HepG2 (cell line): ENCODE data around the gene PAQR7. TPM values are rescaled to one million over a fixed set of nuclear protein-coding genes. Genes with fewer than 3 reads are reported as not detected.

ENCODE experiments used
- ARNT ChIP-seq: fragments of 450-650 bp; IDR thresholded peaks from 2 replicates; pipeline ENCODE4 v1.6.1; 2017
- CEBPZ ChIP-seq: IDR thresholded peaks from 2 replicates; pipeline ENCODE4 v1.6.1; 2012; ENCODE audit warnings: low read length, improper control_type of control experiment
- HNRNPL ChIP-seq: fragments of 200-400 bp; formaldehyde crosslinking; IDR thresholded peaks from 2 replicates; pipeline ENCODE4 v1.6.1; 2017; ENCODE audit warnings: mild to moderate bottlenecking, low read depth, low read length
- JARID2 ChIP-seq: sonication (generic); formaldehyde crosslinking; IDR thresholded peaks from 2 replicates; pipeline ENCODE4 v1.8.1; 2023; ENCODE audit warnings: missing genetic modification reagents, inconsistent platforms; ENCODE audit not compliant: insufficient replicate concordance
- JUNB ChIP-seq: sonication (generic); formaldehyde crosslinking; IDR thresholded peaks from 2 replicates; pipeline ENCODE4 v1.8.0; 2022; ENCODE audit warnings: missing genetic modification reagents, mild to moderate bottlenecking, borderline replicate concordance
- KDM5B ChIP-seq: sonication (generic); formaldehyde crosslinking; IDR thresholded peaks from 2 replicates; pipeline ENCODE4 v1.4.0; 2020; ENCODE audit warnings: missing genetic modification reagents, mild to moderate bottlenecking, borderline replicate concordance
- MYC ChIP-seq: sonication (generic); formaldehyde crosslinking; IDR thresholded peaks from 2 replicates; pipeline ENCODE4 v1.9.0; 2021; ENCODE audit warnings: missing genetic modification reagents, borderline replicate concordance
- PCBP1 ChIP-seq: fragments of 200-400 bp; formaldehyde crosslinking; IDR thresholded peaks from 2 replicates; pipeline ENCODE4 v1.6.1; 2017; ENCODE audit warnings: mild to moderate bottlenecking, low read depth, low read length, borderline replicate concordance
- RARA ChIP-seq: IDR thresholded peaks from 2 replicates; pipeline ENCODE4 v1.6.1; 2016; ENCODE audit warnings: missing genetic modification reagents, missing compliant biosample characterization
- TBL1XR1 ChIP-seq: fragments of 150-350 bp; IDR thresholded peaks from 2 replicates; pipeline ENCODE4 v1.6.1; 2014; ENCODE audit warnings: borderline replicate concordance, low read length; ENCODE audit not compliant: partially characterized antibody
- TBX3 ChIP-seq: fragments of 450-650 bp; IDR thresholded peaks from 2 replicates; pipeline ENCODE4 v1.6.1; 2017; ENCODE audit warnings: antibody characterized with exemption, mild to moderate bottlenecking, inconsistent platforms, borderline replicate concordance
- THAP9 ChIP-seq: sonication (generic); formaldehyde crosslinking; IDR thresholded peaks from 2 replicates; pipeline ENCODE4; 2020; ENCODE audit warnings: missing genetic modification reagents, mild to moderate bottlenecking, borderline replicate concordance
- TRIM22 ChIP-seq: fragments of 450-650 bp; IDR thresholded peaks from 2 replicates; pipeline ENCODE4 v1.6.1; 2017
- ZNF362 ChIP-seq: sonication (generic); formaldehyde crosslinking; IDR thresholded peaks from 2 replicates; pipeline ENCODE4 v1.4.0; 2020; ENCODE audit warnings: missing genetic modification reagents, mild to moderate bottlenecking, borderline replicate concordance
- ZNF367 ChIP-seq: sonication (generic); formaldehyde crosslinking; IDR thresholded peaks from 2 replicates; pipeline ENCODE4 v1.4.0; 2020; ENCODE audit warnings: missing genetic modification reagents, borderline replicate concordance
- ZNF512 ChIP-seq: sonication (generic); formaldehyde crosslinking; IDR thresholded peaks from 2 replicates; pipeline ENCODE4 v1.4.0; 2020; ENCODE audit warnings: mild to moderate bottlenecking, missing genetic modification reagents
- ZNF569 ChIP-seq: sonication (generic); formaldehyde crosslinking; IDR thresholded peaks from 2 replicates; pipeline ENCODE4 v1.5.0; 2020; ENCODE audit warnings: mild to moderate bottlenecking, missing genetic modification reagents, moderate library complexity, borderline replicate concordance
- polyA plus RNA-seq, 8 experiments: library from polyadenylated mRNA; depleted of rRNA in 3 of 8; stranded (reverse) in 7 of 8; unstranded in 1 of 8; fragments of >200 nt; fragmentation: Illumina TruSeq in 4 of 8; extraction: Trizol in 4 of 8; gene quantifications; 2 replicates each; pipeline versions ENCODE4 v1.2.1 to v1.2.3, GENCODE V29; 2011 to 2016; ENCODE audit warnings: low read depth in 4 of 8, missing spikeins in 1 of 8, mixed read lengths in 1 of 8; ENCODE audit not compliant: insufficient read depth in 1 of 8
- total RNA-seq, 5 experiments: library from RNA; depleted of rRNA; stranded (reverse); fragments of >200 nt; fragmentation: Illumina TruSeq; extraction: Trizol; gene quantifications; 2 replicates each; pipeline ENCODE4 v1.2.3, GENCODE V29; 2016; ENCODE audit warnings: low read depth in 1 of 5

Gene PAQR7
- total and polyA plus RNA-seq, 2 of the 13 experiments (the other 11 are each of a cell fraction or from before 2014, with no cell fraction given): 13.2 to 16.6 TPM

- TF ChIP-seq THAP9 (CRISPR knock-in tag) (no peak), ZNF362 (CRISPR knock-in tag) (no peak; the same call in 1 of the 2 replicates), HNRNPL (no peak), ZNF512 (CRISPR knock-in tag) (no peak), JUNB (peak; percentile 74; the same call in 1 of the 2 replicates), ZNF569 (no peak), TBL1XR1 (no peak), KDM5B (CRISPR knock-in tag) (peak; percentile 96), TRIM22 (no peak), ZNF367 (CRISPR knock-in tag) (0 out of 2 replicates have a peak, but pooled peaks have one; percentile 65), MYC (CRISPR knock-in tag) (peak; percentile 89), TBX3 (no peak), ARNT (no peak), CEBPZ (no peak), PCBP1 (no peak), JARID2 (CRISPR knock-in tag) (peak; percentile 32), RARA (no peak)
Measured at GRCh38 chr1:25858906-25859789, 16.4 kb downstream of the PAQR7 start, which contains the start of gene AUNIP (continued).
